T-helper 1 cell treated with Interleukin-12 subunit alpha and Interleukin-12 subunit beta and Interleukin-4 antibody, amounts not matched to agents 30 μg/mL and 1 μg/mL, for 36 hours (primary cell): ENCODE measurements around the gene GJA10.

Experiments
- H3K27ac Mint-ChIP-seq: one replicate; pipeline ENCODE4 v1.8.0; 2021; ENCODE audit warnings: mild to moderate bottlenecking, mixed read lengths
- H3K27me3 Mint-ChIP-seq: one replicate; pipeline ENCODE4 v1.8.0; 2021; ENCODE audit warnings: low read depth, mixed read lengths
- H3K36me3 Mint-ChIP-seq: one replicate; pipeline ENCODE4 v1.8.0; 2021; ENCODE audit warnings: low read depth, mixed read lengths
- H3K4me1 Mint-ChIP-seq: one replicate; pipeline ENCODE4 v1.8.0; 2021; ENCODE audit warnings: low read depth, mixed read lengths
- H3K4me3 Mint-ChIP-seq: one replicate; pipeline ENCODE4 v1.8.0; 2021; ENCODE audit warnings: mild to moderate bottlenecking, moderate library complexity, mixed read lengths
- H3K9me3 Mint-ChIP-seq: one replicate; pipeline ENCODE4 v1.8.0; 2021; ENCODE audit warnings: mixed read lengths

Gene GJA10

DNA sequence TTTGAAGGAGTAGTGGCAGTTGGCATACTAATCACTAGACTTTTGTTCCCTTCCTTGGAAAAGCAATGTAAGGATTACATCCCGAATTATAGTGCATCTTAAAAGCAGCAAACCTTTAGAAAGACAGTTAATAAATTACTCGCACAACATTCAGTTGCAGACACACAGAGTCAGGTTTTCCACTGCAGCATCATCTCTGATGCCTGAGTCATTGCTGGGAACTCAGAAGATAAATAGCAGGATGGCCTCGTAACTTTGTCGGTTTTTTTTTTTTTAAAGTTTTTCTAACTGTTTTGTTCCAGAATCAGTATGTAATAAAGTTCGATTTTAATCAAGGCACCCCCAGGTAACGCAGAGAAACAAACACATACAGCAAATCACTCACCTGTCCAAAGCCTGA is 34.3 kb downstream of the GJA10 start:
- Mint-ChIP-seq H3K9me3 (no peaks in the 10 kb centered on the region), H3K36me3 (peaks cover 23% of the 10 kb centered on the region), H3K4me1 (peaks cover 16% of the 10 kb centered on the region), H3K27me3 (no peaks in the 10 kb centered on the region), H3K4me3 (no peak overlapping the region), H3K27ac (no peak overlapping the region)

DNA sequence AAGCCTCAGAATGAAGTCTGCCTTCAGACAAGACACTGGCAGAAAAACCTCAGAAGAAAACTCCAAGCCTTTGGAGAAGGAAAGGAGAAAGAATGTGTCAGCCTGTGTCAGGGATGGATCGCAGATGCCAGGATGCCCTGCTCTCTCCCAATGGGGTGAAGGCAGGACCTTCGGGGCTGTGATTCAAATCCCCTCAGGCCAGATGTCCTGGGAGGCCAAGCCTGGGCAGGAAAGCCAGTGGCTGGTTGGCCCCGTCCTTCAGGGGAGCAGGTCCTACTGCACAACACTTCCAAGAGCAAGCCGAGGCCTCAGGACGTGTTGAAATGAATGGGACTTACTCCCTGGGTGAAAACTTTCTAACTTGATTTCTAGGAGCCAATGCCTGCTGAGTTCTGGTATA is 36.5 kb downstream of the GJA10 start:
- peaks cover 16% of the 10 kb centered on the region for H3K4me1 Mint-ChIP-seq
- no peaks in the 10 kb centered on the region for H3K27me3 Mint-ChIP-seq
- H3K4me3 Mint-ChIP-seq, result no peak overlapping the region
- no peaks in the 10 kb centered on the region for H3K9me3 Mint-ChIP-seq
- peaks cover 23% of the 10 kb centered on the region for H3K36me3 Mint-ChIP-seq
- no peak overlapping the region for H3K27ac Mint-ChIP-seq

DNA sequence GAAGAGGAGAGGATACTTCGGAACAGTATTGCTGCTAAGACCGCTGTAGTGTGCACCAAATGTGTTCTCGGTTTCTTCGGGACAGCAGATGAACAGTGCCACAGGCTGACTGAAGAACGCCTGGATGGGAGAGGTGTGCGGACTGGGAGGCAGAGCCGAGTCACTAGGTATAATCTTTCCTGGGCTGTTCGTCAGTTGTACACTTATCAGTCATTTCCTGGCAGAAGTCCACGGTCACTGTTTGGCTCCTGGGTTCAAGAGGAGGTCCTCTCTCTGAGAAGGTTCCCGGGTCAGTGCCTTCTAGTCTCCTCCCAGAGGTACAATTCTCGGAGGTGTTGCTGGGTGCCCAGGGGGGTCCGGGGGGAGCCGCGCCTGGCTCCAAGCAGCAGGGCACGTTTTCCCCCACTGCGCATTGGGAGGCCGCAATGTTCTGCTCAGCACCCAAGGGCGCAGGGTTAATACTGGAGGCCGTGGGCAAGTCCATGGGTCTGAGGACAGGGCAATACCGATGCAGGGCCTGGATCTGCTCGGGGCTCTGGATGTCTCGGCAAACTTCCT is 38.1 kb downstream of the GJA10 start:
- Mint-ChIP-seq H3K36me3 (peaks cover 22% of the 10 kb centered on the region), H3K27me3 (no peaks in the 10 kb centered on the region), H3K9me3 (no peaks in the 10 kb centered on the region), H3K4me1 (peaks cover 12% of the 10 kb centered on the region), H3K4me3 (no peak overlapping the region), H3K27ac (no peak overlapping the region)

DNA sequence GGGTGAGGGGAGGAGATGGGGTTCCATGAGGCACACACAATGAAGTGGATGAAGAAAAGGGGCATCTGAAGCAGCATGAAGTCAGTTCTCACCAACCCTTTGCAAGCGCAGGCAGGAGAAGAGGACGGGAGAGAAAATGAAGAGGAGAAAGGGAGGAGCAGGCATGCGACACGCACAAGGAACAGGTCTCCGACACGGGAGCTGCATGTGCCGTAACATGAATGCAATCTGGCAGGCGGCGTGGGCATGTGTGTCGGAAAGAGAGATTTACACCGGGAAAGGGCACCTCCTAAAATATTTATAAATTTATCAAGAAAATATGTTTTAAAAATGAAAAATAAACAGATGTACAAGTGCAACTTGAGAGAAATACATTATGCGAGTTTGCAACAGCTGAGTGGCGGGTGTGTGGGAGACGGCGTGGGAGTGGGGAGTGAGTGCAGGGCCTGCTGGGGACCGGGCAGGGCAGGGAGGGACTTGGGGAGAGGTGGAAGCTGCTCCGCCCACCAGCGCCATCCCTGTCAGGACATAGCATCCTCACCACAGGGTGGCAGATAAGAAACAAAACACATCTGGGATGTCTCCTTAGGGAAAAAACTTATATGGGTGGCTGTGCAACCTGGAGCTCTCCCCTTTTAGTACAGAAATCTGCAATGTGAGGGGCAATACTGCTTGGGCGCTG is 40.6 kb downstream of the GJA10 start:
- H3K27me3 Mint-ChIP-seq, result no peaks in the 10 kb centered on the region
- no peak overlapping the region for H3K27ac Mint-ChIP-seq
- no peak overlapping the region for H3K4me3 Mint-ChIP-seq
- peaks cover 16% of the 10 kb centered on the region for H3K36me3 Mint-ChIP-seq
- no peaks in the 10 kb centered on the region for H3K9me3 Mint-ChIP-seq
- no peaks in the 10 kb centered on the region for H3K4me1 Mint-ChIP-seq

DNA sequence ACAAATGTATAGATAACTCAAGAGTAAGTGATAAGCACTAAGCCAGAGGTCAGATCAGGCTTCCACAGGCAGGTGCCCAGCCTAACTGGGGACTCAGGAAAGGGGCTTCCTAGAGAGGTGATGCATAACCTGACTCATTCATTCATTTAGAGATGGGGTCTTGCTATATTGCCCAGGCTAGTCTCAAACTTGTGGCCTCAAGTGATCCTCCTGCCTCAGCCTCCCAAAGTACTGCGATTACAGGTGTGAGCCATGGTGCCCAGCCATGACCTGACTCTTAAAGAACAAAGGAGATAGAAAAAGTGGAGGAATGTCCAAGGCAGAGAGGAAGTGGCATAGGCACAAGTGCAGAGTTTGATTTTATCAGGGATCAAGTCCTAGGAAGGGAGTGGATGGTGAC is 41.9 kb downstream of the GJA10 start:
- no peak overlapping the region for H3K27ac Mint-ChIP-seq
- peaks cover 19% of the 10 kb centered on the region for H3K36me3 Mint-ChIP-seq
- no peak overlapping the region for H3K4me3 Mint-ChIP-seq

DNA sequence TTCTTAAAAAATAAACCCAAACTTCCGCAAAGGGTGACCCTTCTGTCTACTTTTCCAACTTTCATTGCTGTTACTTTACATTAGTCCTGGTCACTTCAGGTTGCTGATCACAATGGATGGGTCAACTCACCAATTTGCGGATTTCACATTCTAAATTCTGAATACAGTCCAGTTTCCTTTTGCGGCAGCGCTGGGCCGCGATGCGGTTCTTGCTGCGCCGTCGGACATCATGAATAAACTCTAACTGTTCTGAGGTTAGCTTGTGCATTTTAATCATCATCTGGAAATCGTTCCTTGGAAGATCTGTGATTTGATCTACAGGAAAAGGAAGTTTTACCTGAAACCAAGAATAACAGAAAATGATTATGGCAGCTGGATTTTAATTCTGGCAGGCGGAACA is 43.7 kb downstream of the GJA10 start:
- Mint-ChIP-seq H3K36me3 (peaks cover 10% of the 10 kb centered on the region), H3K27me3 (no peaks in the 10 kb centered on the region), H3K9me3 (no peaks in the 10 kb centered on the region), H3K4me1 (peaks cover 4% of the 10 kb centered on the region), H3K27ac (no peak overlapping the region), H3K4me3 (no peak overlapping the region)

More for the DNA sequence above, 41.9 kb downstream of the GJA10 start:
- Mint-ChIP-seq H3K9me3 (no peaks in the 10 kb centered on the region), H3K4me1 (no peaks in the 10 kb centered on the region), H3K27me3 (no peaks in the 10 kb centered on the region)

DNA sequence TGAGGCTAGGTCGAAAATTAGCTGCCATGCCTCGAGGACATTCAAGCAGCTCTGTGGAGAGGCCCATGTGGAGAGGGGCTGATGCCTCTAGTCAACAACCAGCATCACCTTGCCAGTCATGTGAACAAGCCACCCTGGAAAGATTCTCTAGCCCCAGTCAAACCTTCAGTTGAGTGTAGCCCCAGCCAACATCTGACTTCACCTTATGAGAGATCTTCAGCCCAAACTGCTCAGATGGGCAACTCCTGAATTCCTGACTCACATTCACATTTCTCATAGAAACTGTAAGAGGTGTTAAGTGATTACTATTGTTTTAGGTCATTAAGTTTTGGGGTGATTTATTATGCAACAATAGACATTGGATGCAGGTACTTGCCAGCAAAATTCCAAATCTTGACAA is 44.9 kb downstream of the GJA10 start:
- H3K27me3 Mint-ChIP-seq, result no peaks in the 10 kb centered on the region
- H3K4me3 Mint-ChIP-seq, result no peak overlapping the region
- H3K27ac Mint-ChIP-seq, result no peak overlapping the region
- peaks cover 4% of the 10 kb centered on the region for H3K4me1 Mint-ChIP-seq
- peaks cover 5% of the 10 kb centered on the region for H3K36me3 Mint-ChIP-seq
- no peaks in the 10 kb centered on the region for H3K9me3 Mint-ChIP-seq

DNA sequence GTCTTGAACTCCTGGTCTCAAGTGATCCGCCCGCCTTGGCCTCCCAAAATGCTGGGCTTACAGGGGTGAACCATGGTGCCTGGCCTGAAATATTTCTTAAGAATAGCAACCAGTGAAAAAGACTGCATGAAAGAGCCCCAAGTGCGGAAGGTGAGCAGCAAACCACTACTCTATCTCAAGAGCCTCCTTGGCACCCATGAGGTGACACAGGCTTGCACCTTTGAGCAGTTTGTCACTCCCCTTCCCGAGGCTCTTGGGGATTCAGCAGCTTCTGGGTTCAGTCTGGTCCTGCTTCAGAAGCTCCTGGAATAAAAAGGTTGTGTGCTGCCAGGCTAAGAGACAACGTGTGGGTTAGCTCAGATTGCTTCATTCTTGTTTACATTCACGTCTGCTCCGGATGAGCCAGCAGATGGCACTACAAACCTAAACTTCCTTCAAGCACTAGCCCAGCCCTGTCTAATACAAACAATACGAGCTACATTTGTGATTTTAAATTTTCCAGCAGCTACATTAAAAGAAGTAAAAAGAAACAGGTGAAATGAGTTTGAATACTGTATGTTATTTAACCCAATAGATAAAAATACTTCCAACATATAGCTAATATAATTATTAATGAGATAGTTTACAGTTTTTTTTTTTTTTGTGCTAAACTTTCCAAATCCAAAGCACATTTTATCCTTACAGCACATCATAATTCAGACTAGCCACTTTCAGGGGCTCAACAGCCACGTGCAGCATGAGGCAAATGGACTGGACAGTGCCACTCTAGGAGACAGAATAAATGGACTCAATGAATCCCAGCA is 46.2 kb downstream of the GJA10 start:
- no peaks in the 10 kb centered on the region for H3K9me3 Mint-ChIP-seq
- H3K27me3 Mint-ChIP-seq, result no peaks in the 10 kb centered on the region
- no peak overlapping the region for H3K4me3 Mint-ChIP-seq
- peaks cover 11% of the 10 kb centered on the region for H3K36me3 Mint-ChIP-seq
- H3K4me1 Mint-ChIP-seq, result peaks cover 9% of the 10 kb centered on the region
- no peak overlapping the region for H3K27ac Mint-ChIP-seq

DNA sequence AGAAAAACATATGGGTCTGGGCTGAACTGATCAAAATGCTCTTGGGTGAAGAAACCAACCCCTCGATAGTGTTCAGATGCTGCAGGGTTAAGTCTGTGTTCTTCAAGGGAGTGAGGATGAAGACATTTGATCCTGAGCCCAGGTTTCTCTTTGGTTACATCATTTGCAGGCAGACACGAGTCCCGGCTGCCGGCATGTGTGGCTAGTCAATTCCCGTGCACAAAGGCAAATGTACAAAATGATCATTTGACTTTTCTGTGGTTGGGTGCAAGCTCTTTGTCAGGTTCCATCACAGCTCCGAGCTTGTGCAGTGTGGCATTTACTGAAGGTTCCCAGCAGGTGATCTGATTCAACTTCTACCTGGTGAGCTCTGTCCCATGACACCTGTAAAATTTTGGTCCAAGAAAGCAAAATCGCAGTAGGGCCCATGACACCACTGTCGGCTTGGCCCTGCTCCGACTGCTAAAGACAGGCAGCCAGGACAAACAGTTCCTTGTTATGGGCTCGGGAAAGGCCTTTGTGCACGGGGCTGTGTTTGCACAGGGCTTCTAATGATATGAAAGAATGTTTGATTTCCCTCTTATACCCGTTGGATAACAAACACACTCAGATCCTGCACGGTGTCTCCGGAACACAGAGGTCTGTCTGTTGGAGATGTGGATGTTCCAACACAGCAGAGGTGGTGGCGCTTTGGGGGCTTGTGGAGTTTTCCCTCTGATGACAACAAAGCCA is 46.9 kb downstream of the GJA10 start:
- Mint-ChIP-seq H3K4me3 (no peak overlapping the region), H3K36me3 (peaks cover 11% of the 10 kb centered on the region), H3K4me1 (peaks cover 9% of the 10 kb centered on the region), H3K27me3 (no peaks in the 10 kb centered on the region), H3K9me3 (no peaks in the 10 kb centered on the region), H3K27ac (no peak overlapping the region)

DNA sequence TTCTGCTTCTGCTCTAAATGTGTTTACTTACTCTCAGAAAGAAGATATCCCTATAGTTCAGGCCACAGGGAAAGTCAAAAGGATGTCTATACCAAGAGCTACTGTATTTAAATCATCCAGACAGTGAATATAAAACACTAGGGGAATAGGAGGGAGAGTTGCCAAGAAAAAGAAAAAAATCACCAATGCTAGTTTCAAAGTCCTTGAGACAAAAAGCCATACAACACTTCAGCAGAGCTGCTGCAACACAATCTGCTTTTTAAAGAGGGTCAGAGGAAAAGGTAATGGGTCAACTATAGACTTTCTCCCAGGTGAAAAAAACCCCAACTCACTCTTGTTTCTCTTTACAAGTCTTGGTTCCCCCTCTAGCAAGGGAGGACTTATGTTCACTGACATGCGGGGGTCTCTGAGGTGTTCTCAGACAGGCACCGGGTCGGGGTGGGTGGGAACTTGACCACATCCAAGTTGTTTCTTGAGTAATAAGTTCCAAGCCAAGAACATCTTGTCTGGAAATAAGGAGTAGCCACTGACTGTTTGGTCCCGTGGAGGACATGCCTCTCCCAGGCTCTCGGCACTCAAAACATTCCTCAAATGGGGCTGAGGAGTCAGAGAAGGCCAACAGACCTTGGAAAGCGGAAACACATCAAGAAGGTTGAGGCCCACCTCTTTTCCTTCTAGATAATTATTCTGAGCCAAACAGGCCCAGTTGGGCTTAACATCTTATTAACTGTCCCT is 47.7 kb downstream of the GJA10 start:
- no peaks in the 10 kb centered on the region for H3K9me3 Mint-ChIP-seq
- peaks cover 13% of the 10 kb centered on the region for H3K36me3 Mint-ChIP-seq
- no peak overlapping the region for H3K4me3 Mint-ChIP-seq
- H3K27ac Mint-ChIP-seq, result no peak overlapping the region
- H3K27me3 Mint-ChIP-seq, result no peaks in the 10 kb centered on the region
- H3K4me1 Mint-ChIP-seq, result peaks cover 11% of the 10 kb centered on the region

DNA sequence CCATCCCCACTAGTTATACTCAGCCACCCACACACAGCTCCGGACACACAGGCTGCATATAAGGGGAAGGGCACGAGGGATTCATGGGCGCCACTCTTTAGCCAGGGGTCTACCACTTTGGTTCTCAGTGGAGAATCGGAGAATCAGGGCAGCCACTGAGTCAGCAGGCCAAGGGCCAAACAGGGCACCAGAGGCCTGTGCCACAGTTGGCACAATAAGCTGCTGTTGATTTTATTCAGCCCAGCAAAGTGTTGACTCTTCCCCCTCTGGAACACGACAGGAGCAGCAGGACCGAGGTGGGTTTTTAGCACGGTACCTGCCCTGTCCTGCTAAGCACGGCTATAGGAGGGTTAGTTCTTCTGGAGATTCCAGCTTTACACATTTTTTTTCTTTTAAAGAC is 48.3 kb downstream of the GJA10 start:
- H3K4me3 Mint-ChIP-seq, result no peak overlapping the region
- H3K27me3 Mint-ChIP-seq, result no peaks in the 10 kb centered on the region
- H3K36me3 Mint-ChIP-seq, result peaks cover 16% of the 10 kb centered on the region
- no peaks in the 10 kb centered on the region for H3K9me3 Mint-ChIP-seq
- no peak overlapping the region for H3K27ac Mint-ChIP-seq
- peaks cover 15% of the 10 kb centered on the region for H3K4me1 Mint-ChIP-seq

DNA sequence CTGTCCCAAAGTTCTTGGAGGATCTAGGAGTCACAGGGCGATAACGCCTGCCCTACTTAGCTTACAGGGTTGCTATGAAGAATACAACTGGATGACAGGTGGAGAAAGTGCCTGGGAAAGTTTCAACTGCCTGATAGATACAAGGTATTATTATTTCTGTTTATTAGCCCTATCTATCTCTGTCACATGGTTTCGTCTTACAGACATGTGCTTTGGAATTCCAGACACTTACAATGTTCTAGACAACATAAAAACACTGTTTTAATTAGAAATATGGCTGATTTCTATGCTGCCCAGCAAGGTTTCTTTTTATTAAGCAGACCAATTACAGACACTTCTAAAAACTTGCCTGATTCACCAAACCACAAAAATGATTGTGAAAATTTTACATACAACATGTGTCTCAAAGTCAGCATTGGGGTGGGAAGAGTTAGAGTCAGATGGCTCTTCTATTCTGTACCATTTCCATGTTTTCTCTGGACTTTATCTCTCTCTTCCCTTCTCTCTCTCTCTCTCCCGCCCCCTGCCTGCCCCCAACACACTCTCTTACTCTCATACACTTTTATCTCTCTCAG is 50.0 kb downstream of the GJA10 start:
- Mint-ChIP-seq H3K9me3 (no peaks in the 10 kb centered on the region), H3K27ac (no peak overlapping the region), H3K27me3 (no peaks in the 10 kb centered on the region), H3K4me1 (peaks cover 17% of the 10 kb centered on the region), H3K36me3 (peaks cover 18% of the 10 kb centered on the region), H3K4me3 (no peak overlapping the region)

DNA sequence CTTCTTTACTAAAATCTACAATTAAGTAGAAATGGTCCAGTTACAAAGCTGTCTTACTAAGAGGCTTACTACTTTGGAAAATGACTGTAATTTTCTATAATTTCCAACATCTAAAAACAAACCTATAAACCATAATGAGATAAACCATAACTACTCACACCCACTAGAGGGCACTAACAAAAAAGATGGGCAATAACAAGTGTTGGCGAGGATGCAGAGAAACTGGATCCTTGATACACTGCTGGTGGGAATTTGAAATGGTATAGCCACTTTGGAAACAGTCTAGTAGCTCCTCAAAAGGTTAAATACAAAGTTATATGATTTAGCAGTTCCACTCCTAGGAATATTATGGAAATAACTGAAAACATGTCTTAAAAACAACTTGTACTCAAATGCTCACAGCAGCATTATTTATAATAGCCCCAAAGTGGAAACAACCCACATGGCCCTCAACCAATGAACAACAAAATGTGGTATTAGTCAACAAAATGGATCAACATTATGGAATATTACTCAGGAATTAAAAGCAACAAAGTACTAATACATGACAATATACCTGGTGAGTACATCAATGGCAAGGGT is 50.6 kb downstream of the GJA10 start:
- Mint-ChIP-seq H3K27ac (no peak overlapping the region), H3K27me3 (no peaks in the 10 kb centered on the region), H3K9me3 (no peaks in the 10 kb centered on the region), H3K4me1 (peaks cover 20% of the 10 kb centered on the region), H3K4me3 (no peak overlapping the region), H3K36me3 (peaks cover 23% of the 10 kb centered on the region)
